Kidney tubule cell (primary cell): ENCODE measurements around the gene HMG20B.

Source experiments
- DNase-seq: peaks from one replicate; pipeline ENCODE4 v3.0.0-alpha.2; 2018; ENCODE audit warnings: low spot score

The HMG20B gene

GRCh38 chr19:3537101-3537437 is 35.7 kb upstream of the HMG20B start:
- no peak for DNase-seq

DNA sequence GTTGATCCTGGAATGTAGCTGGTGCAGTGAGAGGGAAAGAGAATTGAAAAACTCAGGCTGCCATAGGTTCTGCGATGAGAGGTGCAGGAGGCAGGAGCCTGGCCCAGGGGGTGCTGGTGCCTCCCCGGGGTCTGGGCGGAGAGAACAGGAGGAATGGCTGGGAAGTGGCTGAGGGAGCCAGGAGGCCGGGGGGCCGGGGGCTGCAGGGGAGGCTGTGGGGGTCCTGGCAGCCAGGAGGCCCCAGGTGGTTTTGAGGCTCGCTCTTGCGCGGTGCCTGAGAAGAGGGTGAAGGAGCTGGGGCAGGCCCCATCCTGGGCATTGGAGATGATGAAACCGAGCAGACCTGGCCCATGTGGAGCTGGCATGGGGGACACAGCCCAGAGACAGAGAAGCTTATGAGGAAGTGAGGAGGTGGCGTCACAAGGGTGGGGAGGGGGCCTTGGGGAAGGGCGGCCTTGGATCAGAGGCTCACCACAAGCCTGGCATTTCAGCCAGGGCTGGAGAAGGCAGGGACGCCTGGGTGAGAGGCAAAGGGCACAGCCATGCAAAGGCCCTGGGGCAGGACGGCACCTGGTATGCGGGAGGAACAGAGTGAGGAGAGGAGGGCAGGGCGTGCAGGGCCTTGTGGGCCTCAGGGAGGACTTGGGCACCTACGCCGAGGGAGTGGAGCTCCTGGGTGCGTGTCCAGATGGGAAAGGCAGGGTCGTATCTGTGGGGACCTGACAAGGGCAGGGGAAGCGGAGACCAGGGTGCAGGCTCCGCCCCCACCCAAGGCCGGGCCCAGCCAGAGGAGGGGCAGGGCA is 35.1 kb upstream of the HMG20B start:
- DNase-seq, result no peak

GRCh38 chr19:3538258-3538929 is 34.4 kb upstream of the HMG20B start:
- DNase-seq, result no peak

GRCh38 chr19:3538965-3539755 is 33.6 kb upstream of the HMG20B start, which contains the start of gene TEKTIP1:
TEKTIP1 (plus strand) TSS chr19:3539174; CDS start chr19:3539178, 4 bp downstream.
- DNase-seq, result no peak

DNA sequence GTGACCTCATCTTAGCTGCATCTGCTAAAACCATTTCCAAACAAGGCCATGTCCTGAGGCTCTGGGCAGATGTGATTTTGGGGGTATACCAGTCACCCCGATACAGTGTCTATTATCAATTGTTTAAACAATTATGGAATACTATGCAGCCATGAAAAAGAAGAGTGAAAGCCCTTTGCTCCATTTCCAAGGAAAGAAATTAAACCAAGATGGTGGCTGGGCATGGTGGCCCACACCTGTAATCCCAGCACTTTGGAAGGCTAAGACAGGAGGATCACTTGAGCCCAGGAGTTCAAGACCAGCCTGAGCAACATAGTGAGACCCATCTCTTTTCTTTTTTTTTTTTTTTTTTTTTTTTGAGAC is 33.0 kb upstream of the HMG20B start:
- DNase-seq, result no peak

DNA sequence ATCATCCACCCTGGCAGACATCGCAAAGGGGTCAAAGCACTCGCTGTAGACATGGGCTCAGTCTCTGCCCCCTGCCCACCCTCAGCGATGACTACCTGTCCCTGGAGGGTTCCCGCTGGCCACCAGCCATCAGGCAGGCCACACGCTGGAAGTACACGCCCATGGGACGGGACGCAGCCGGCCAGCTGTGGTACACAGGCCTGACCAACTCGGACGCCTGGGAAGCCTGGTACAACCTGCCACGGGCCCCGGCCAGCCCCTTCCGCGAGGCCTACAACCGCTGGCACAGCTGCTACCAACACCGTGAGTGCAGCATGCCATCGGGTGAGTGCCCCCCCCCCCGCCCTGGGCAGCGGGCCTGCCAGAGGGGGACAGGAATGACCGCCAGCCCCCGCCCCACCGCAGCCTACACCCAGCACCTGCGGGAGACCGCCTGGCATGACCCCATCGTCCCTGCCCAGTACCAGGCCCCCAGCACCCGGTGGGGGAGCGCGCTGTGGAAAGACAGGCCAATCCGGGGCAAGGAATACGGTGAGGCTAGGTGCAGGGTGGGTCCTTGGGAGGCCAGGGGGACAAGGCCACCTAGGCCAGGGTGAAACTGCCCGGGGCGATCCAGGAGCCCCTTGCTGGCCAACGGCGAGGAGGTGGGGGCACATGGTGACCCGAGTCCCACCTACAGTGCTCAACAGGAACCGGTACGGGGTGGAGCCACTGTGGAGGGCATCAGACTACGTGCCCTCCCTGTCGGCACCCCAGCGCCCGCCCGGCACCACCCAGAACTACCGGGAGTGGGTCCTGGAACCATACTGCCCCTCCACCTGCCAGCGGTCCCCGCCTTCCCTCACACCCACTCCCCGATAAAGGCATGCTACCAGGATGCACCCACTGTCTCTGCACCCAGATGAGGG is 29.3 kb upstream of the HMG20B start:
- no peak for DNase-seq

DNA sequence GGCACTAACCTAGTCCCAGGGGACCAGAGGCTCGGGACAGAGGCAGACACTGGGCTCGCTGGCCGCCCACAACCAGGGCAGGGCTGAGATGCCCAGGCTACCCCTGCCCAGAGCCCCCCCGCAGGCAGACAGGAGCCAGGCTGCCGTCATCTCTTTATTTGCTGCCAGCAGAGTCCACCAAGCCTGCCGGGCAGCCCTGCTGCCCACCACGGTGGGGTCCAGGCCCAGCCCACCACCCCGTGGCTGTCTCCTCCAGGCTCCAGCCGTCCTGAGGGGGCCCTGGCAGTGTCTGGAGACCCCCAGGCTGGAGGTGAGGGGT is 28.7 kb upstream of the HMG20B start:
- no peak for DNase-seq

GRCh38 chr19:3544742-3545668 is 27.7 kb upstream of the HMG20B start:
- peak; percentile 65 for DNase-seq

DNA sequence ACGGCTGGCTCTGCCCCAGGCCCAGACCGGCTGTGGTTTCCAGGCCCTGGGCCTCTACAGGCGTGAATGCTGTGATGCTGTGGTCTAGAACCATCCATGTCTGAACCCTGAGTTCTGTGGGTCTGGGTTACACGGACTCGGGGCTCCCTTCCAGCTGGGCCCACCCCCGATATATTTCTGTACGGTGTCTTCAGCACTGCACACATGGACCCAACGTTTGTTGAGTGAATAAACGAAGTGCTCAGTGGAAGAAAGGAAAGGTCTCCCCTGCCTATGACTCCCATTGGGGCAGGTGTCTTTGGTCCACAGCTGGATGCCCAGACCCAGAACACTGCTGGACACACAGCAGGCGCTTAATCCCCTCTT is 27.1 kb upstream of the HMG20B start:
- no peak for DNase-seq

DNA sequence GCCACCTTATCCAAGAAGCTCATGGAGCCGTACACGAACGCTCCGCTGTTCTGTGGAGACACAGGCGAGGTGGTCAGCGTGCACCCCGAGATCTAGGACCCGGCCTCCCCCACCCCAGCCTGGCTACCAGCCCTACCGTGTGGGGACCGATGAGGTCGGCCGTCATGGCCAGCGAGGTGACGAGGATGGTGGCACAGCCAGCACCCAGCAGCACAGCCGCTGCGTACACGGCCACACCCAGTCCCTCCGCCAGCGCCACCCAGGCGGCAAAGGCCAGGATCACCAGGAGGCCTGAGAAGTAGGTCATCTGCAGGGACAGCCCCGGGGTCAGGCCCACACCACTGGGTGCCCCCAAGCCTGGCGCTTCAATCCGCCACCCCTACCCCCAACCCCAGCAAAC is 26.6 kb upstream of the HMG20B start:
- no peak for DNase-seq

DNA sequence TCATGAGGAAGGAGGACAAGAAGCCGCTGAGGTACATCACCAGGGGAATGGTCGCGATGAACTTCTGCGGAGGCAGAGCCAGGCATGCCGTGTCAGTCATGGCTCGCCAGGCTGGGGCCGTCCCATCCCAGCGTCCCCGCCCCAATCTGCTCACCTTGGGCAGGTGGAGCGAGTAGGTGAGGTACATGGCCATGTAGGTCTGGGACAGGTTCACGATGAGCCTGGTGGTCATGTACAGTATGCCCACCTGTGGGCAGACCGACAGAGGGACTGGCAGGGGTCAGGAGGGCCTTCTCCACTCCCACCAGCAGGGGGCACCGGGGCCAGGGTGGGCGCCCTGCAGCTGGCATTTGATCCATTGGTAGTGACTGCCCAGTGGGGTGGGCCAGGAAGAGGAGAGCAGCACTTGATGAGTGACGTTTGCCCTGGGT is 25.4 kb upstream of the HMG20B start:
- DNase-seq, result no peak

GRCh38 chr19:3547767-3548282 is 24.9 kb upstream of the HMG20B start:
- no peak for DNase-seq

DNA sequence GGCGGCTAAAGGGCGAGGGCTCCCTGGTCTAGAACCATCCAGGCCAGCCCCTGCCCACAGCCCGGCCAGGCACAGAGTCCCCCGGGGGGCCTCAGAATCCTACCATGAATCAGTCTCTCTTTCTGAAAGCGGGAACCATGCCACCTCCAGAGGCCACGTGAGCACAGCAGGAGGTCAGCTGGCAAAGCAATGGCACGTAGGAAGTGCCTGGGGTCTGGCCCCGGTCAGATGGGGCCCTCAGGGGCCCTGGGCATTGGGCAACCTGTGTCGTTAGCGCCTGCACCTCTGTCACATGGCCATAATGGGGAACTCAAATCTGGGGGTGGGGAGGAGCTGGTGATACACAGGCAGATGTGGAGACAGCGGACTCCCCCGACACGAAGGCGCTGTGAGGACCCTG is 24.1 kb upstream of the HMG20B start:
- no peak for DNase-seq

DNA sequence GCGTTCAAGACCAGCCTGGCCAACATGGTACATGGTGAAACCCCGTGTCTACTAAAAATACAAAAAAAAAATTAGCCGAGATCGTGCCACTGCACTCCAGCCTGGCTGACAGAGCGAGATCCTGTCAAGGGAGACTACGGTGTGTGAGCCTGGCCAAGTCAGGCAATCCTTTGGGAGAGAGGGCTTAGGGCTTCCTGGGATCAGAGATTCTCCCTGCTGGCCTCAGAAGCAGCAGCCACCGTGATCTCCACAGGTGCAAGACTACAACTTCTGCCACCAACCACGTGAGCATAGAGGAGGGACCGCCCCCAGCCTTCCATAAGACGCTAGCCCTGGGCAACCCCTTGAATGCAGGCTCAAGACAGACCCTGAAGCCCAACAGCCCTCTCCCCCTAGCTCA is 22.9 kb upstream of the HMG20B start:
- no peak for DNase-seq

DNA sequence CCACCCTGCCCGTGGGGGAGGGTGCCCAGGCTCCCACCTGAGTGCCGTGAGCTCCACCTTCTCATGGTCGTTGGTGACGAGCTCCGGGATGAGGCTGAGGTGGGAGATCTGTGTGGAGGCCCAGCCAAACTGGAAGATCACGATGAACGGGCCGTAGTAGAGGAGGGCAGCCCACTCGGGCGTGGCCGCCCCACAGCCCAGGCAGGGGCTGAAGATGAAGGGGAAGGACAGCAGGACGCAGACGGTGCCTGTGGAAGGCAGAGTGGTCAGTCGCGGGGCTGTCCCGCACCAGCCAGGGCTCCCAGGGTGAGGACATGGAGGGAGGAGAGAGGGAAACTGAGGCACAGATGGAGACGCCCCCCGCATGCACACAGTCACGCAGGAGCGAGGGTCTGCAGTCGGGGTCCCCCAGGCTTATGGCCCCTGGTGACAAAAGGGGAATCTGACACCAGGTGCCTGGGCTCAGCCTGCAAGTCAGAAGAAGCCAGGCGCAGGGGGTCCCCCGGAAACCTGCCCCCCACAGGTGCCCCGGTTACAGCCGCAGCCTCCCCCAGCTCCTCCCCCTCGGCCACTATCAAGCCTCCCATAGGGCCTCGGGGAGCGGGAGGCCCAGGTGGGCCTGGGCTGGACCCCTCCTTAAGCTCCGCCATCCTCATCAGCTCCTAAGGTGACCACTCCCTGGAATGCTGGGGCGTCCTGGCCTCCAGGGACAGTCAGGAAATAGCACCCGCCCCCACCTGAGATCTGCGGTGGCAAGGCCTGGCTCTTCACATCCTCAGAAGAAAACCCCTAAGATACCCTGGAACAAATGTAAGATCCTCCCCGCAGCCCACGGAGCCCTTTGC is 21.6 kb upstream of the HMG20B start:
- no peak for DNase-seq

GRCh38 chr19:3551792-3552095 is 21.0 kb upstream of the HMG20B start:
- no peak for DNase-seq

GRCh38 chr19:3554254-3555083 is 18.3 kb upstream of the HMG20B start:
- DNase-seq, result peak; percentile 73

GRCh38 chr19:3555653-3556422 is 16.9 kb upstream of the HMG20B start:
- DNase-seq, result no peak
